Suppressor macrophage treated with lipopolysaccharide for 4 hours (primary cell): ENCODE results near the gene SEC16A.

Source experiments
- DNase-seq: peaks from one replicate; pipeline ENCODE4 v3.0.0-alpha.2; 2020

SEC16A gene

DNA sequence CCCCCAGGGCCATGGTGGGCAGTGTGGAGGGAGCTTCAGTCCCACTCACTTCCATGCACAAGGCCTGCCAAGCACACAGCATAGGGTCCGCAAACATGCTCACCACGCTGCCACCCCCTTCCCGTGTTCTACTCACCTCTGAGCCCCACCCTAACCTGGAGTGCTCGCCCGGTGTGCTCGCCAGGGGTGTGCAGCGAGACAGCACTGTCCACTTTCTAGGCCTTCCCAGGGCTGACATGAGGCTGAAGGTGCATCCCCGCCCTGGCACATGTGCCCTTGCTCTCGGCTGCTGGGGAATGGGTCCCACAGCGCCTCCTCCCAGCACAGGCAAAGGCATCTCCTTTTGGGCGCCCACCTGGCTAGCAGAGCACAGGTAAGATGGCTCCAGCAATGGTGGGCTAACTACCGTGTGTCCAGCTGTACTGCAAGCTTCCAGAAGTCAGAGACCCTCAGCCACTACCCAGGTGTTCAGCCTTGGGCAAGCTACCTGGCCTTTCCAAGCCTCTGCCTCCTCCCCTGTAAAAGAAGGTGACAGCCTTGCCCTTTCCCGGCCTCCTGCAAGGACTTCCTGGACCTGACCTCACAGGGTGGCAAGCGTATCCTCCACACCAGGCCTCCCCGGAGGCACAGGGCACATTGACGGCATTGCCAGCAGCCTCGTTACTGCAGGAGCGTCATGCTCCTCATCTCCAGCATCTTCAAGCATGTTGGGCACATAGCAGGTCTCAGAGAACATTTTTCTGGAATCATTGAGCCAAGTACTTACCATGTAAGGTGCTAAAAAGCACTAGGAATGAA is 4.2 kb upstream of the SEC16A start:
- DNase-seq: no peak

DNA sequence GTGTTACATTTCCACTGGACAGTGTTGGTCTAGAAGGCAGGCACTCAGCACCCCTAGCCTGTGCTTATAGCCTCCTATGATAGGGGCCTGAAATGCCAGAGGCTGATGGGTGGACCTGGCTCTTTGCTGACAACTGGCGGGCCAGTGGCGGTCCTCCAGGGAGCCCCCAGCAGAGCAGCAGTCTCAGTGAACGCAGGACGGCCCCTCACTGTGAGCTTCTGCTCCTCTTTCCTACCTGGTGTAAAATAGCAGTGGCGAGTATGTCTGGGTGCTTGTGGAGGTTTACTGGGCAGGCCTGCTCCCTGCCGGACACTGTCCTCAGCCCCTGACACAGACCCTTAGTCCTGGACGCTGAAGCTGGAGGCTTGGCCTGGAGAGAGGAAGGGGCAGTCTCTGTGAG is 3.3 kb upstream of the SEC16A start:
- no peak for DNase-seq

DNA sequence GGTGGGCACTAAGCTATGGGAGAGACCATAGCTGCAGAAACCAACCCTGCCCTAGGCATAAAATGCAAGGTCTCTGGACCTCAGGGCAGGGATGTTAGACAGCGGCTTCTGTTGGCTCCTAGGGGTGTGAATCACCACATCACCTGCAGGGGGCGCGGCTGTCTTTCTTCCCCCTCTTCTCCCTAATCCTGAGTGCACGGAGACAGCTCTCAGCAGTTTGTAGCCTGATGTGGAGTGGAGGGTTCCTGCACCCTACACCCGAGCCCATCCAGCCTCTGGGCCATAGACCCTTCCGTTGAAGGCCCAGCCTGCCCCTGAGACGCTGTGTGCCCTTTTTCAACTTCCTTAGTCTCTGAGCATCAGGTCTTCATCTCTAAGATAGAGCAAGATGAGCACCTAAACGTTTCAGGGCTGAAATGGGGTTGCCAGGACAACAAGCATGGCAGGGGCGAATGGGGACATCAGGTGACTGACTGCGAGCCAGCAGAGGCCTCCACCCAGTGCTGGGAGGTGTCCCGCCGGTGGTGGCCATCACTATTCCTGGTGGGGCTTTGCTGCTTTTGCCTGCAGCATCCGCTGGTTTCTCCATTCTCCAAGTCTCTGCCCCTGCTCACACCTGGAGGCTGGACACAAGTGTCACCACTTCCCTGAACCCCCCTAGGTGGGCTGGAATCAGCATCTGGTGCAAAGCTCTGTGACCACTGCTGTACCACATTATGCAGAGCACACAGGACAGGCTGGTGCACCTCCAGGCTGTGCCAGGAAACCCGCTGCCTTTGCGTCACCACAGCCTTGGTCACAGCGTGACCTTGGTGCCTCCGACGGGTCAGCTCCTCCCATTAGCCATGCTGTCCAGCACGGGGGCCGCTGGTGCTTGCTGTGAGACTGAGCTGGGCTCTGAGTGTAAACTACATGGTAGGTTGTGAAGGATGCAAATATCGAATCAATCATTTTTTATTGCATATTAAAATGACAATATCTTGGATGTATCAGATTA is 2.5 kb upstream of the SEC16A start:
- DNase-seq: peak; percentile 87

DNA sequence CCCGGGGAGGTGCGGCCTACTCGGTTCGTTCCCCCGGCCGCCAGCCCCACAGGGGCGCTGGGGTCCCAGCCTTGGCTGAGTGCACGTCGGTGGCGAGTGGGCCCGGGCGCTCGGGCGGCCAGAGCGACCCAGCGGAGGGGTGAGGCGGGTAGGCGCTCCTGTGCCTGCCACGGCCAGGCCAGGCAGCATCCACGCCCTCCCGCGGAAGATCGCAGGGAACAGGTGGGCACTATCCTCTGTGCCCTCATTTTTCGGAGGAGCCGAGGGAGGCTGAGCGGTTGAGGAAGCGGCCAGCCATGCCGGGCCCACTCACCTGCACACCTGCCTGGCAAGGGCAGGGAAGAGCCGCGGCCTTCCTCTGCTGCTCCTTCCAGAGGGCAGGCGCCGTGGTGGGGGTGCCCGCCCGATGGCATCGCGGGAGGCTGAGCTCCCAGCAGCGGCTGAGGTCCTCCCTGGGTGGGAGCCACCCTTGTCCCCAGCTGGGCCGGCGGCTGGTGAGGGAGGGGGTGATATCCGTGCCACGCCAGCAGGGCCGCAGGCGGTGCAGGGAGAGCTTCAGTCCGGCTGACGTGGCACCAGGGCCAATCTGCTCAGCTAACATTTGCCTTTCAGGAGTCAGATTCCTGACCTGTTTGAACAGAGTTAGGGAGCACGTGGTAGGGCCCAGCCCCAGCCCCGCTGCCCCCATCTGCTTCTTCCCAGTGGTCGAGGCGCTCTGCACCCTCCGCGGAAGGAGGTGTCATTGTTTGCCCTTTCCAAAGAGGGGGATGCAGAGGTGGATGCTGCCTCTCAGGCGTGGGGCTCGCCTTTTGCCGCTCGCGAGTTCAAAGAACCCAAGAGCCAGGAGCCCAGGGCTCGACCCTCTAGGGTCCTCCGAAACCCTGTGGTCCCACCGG is 1.6 kb upstream of the SEC16A start:
- DNase-seq: no peak

DNA sequence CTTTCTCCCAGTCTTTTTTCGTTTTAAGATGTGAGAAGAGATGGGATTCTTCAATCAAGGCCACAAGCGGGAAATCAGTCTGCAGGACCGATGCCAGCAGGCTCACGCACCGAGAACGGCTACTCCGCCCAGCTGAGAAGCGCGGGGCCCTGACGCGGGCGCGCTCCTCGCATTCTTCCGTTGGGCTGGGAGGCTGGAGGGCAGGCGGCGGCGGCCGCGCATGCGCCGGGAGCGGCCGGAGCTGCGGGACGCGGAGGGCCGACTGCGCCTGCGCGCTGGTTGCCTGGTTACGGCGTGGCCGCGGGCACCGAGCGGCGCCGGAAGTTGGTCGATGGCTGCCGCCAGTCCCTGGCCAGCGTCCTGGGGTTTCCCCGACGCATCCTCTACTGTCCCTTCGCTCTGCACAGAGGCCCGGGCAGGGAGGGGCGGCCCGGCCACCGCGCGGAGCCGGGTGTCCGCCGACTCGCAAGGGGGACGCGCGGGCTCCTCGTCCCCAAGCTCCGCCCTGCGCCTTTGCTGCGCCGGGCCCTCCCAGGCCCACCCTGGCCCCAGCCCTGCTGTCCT is 831 bp upstream of the SEC16A start:
- peak; percentile 98 for DNase-seq

DNA sequence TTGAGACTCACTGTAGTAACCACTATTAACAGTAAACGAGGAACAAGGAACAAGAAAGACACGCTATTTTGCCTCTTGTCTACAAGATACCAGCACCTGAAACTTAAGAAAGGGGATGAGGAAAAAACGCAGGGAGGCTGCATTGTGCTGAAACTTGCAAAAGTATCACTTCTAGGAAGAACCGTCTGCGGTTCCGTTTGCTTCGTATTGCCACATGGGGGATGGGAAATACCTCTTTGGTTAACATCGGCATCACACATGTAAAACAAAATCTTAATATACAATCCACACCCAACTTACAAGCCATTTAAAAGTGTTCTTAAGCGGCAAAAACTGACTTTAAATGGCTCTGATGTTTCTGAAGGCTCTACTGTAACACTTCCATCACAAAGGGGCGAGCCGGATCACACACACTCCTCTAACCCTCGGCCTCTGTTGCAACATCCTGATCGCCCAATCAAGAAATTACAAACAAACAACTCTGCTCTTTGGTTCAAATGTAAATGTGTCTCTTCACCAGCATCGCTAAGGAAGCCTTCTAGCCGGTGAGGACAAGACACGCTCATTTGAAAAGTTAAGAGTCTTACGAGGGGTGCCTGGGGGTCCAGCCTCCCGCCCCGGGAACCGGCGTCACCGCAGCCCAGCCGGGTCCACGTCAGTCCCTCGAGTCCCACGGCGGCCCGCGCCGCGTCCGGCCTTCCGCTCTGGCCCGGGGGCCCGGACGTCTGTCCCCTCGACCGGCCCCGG is 621 bp downstream of the SEC16A start:
- DNase-seq: peak; percentile 52

DNA sequence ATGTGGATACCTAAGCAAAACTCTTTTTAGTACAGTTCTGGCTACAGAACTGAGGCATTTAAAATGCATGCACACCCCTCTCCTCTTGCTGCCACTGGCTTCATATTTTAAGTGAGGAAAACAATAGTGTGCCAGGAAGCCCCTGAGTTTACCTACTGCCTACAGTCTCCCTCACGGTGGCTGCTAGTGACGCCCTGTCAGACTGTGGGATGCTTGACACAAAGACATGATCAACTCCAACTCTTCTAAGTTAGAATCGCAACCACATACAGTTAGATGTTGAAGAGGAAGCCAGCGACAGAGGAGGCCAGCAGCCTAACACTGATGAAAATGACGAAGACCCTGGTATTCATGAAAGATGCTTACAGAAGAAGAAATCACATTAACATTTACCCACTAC is 1.3 kb downstream of the SEC16A start:
- no peak for DNase-seq

DNA sequence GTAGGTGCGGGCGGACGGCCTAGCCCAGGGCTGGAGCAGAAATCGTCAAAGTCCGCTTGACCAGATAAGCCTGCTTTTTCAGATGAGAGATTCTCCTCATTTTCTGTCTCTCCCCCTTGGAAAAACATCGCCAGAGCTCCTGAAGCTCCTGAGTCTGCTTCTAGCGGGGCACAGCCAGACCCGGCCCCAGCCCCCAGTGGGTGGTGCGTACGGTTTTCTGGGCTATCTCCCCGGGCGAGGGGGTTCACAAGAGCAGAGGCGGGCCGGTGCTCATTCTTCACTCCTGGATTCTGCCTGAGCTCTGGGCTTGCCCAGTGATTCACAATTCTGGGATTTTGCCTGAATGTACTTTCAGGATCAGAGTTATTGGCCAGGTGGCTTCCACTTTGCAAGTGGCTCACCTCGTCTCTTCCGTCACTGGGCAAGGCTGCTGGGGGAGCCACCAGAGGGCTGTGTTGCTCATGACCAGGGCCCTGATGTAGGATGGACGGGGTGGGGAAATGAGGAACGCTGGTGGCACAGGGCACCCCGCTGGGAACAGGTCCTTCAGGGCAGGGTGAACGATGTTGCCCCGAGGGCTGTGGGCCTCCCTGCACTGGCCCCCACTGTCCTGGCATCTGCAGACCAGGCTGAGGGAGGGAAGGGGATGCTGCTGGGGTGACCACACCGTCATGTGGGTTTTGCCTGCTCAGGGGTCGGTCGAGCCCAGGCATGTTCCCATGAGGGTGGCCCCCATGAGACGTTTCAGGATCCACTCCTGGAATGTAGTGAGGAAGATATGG is 6.3 kb downstream of the SEC16A start:
- DNase-seq: no peak

DNA sequence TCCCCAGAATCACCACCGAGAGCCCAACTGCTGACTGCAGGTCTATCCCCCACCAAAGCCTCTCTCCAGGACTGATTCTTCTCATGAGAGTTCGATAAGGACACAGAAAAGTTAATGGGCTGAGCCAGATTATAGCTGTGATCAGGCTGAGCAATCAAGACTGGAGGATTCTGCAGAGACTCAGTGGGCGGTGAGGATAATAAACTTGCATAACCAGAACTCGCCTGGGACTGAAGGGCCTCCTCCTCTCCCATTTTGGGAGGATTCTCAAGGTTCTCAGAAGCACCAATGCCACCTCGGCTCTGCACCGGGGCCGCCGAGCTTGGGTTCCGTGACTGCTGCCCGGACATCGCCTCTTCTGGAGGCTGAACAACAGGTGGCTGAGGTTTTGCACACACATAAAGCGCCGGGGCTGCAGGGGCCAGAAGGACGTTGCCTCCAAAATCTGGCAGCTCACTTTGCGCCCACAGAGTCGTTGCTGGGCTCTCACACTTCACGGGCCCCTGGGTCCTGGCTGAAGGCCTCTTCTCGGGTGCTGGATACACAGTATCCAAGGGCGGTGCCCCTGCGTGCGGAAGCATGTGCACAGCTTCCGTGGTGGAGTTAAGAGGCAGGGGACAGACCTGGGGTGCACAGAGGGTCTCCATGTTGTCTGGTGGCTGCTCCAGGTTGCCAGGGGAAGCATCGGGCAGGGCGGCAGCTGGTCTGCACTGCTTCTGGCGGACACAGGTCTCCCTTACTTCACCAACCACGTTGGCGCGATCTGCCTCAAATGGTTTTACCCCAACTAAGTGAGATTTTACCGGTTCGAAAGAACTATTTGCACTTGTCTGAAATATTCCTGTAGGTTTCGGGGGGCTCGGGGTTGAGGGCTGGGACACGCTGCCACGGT is 7.6 kb downstream of the SEC16A start:
- DNase-seq: no peak

DNA sequence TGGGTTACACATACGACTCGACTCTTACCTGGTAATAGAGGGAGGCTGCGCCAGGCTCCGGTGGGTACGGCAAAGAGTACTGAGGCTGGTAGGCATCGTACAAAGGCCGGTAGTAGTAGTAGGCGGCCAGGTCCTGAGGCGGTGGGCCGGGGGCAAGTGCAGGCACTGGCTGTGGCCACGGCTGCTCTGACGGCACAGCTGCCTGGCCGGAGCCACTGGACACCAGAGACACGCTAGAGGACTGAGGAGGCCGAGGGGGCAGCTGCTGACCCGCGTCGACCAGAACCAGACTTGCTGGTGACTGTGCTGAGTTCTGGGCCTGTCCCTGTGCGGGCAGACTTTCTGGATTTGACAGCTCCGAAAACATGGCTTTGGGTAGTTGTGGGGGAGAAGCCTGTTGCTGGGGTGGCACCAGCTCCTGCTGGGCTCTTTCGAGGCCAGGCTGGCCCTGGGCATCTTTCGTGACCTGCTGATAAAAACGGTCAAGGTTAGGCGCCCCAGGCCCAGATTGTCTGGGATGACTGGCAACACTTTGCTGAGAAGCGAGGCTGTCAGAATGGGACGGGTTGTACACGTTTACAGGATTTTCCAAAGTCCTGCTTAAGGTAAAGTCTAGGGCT is 8.7 kb downstream of the SEC16A start:
- no peak for DNase-seq

DNA sequence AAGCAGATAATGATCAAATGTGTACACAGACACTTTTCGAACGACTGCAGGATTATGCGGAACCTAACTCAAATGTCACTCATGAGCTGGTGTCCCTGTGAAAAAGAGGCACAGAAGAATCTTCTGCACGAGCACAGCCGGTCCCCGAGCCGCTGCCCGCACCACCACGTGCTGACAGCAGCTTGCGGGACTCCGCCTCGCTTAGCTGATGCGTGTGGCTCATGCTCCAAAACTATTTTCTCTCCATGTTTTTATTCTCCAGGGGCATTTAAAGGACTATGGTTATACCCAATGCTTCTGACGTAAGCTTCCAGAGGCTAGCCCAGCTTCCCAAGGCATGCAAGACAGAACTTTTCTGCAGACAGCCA is 9.5 kb downstream of the SEC16A start:
- no peak for DNase-seq

DNA sequence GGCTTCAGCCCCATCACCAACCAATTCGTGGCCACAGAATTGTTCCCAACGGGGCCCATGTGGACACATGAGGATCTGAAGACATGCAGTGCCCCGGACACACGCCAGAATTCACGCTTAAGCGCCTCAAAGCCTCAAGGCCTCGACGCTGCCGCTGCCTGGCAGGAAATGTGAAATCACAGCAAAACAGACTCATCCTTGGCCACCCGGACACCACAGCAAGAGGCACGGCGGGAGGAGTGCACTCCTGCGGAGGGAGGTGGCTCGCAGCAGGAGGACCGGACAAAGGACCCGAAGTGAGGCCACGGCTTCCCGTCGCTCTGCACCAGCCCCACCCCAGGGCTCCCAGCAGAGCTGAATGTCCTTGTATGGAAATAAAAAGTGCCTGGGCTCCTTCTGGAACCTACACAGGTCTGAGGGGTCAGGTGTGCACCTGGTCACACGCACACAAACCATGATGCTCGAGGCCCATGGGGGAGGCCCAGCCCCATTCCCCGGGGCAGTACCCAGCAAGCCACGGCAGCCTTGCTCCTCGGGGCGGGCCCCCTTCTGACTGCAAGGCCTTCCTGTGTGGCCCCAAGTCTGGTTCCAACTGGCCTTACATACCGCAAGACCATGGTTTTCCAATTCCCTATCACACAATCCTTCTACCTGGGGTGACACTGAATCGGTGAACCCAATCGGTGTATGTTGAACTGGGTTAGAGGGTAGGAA is 10.0 kb downstream of the SEC16A start:
- DNase-seq: no peak

DNA sequence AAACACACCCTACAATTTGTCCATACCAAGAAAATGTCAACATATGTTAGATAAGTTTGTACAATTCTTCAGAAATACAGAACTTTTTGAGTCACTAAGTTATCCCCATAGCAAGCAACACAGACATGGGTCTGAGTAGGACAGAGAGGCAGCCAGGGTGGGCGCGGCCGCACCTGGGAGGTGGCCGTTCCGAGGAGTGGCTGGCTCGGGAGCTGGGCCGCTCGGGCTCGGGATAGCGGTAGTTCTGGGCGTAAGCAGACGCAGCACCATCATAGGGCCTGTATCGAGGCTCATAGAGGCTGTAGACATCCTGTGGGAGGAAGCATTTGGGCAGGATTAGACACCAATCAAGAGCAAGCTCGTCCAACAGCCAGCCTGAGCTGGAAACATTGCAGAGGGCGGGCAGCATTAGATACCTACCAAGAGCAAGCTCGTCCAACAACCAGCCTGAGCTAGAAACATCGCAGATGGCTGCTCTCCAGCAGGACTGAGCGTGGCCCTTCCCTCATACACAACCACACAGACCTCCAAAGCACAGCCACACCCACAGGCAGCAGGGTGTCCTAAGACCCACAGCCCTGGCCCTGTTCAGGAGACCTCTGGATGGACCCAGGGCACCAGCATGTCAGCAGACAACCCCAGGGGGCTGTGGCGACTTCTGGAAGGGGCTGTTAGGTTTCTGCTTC is 10.9 kb downstream of the SEC16A start:
- DNase-seq: no peak

DNA sequence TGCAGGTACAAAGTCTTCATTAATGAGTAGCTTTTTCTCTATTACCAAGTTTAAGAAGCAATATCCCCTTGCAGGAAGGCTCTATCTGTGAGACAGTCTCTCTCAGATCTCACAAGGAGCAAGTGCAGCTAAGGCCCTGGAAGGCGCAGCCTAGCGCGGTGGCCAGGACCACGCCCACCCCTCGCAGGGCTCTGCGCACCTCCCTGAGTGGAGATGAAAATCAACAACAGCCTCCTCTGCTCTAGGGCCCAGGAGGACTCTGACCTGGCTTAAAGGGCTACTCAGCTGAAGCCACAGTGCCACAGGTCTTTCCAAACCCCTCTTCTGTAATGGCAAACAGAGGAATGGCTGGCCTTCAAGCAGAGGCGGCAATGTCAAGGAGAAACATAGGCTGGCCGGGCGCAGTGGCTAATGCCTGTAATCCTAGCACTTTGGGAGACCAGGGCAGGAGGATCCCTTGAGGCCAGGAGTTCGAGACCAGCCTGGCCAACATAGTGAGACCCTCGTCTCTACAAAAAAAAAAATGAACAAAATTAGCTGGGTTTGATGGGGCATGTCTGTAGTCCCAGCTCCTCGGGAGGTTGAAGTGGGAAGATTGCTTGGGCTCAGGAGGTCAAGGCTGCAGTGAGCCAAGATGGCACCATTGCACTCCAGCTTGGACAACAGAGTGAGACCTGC is 11.9 kb downstream of the SEC16A start:
- DNase-seq: no peak

DNA sequence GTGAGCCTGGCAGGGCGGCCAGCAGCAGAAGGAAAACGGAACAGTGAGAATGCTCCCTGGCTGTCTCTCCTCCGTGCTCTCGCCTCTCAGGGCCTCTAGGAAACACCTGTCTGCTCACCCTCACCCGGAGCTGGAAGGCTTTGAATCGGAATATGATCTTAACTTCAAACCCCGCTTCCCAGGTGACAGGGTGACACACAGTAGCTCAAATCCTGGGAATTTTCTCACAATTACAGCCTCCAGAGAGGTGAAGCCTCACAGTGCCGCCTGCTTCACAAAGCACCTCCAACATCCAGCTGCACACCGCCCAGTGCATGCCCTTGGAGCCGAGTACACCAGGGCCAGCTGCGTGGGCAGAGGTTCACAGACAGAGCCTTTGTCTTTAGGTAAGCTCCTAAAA is 12.5 kb downstream of the SEC16A start:
- no peak for DNase-seq

DNA sequence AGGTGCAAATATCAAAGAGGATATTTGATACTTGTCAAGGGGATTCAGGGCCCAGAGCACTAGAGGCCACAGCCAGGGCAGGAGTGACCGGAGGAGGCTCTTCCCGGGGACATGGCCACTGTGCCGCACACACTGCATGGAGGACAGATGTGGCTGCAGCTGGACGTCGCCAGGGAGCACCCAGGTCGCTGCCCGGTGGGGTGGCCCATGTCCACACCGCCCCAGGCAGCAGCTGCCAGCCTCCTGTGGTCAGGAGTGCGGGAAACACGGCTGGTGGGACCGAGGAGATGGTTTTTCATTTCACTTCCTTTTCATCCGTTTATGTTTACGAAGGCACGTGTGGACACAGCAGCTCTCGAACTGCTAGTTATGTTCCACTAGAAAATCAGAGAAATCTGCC is 15.1 kb downstream of the SEC16A start:
- DNase-seq: no peak

DNA sequence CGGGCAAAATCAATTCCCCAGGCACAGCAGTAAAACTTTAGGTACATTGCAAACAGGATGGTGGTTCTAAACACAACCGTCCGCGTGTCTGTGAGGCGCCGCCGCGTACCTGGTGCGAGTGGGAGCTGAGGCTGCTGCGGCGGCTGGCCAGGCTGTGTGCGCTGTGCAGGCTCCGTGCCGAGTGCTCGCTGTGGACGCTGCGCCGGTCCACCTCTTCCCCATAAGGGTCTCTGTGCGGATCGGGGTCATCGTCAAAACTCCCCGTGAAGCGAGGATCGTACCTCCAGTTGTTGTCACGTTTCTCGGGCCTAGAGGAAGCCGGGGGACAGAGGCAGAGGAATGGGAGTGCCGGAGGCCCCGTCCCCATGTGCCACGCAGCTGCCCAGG is 16.7 kb downstream of the SEC16A start:
- DNase-seq: no peak
